Subcutaneous adipose tissue (tissue), 4 donors: Measurements from ENCODE around the gene SBK2. TPM values are rescaled to one million over a fixed set of nuclear protein-coding genes. Genes with fewer than 3 reads are reported as not detected.

Source experiments
- CTCF ChIP-seq: fragments of 450-650 bp; IDR thresholded peaks from one replicate; pipeline ENCODE4 v1.5.1; 2016; ENCODE audit warnings: low read depth, mild to moderate bottlenecking, control low read depth, antibody characterized with exemption, moderate library complexity
- total RNA-seq, 4 donors: library from RNA; depleted of rRNA; stranded (reverse); fragments of >200 nt; gene quantifications; one replicate each; pipeline ENCODE4 v1.1.0, GENCODE V29; 2016

SBK2 gene
- total RNA-seq, 4 donors from 2014 or later = not detected

GRCh38 chr19:55536366-55536765, 567 bp downstream of the SBK2 start:
- TF ChIP-seq CTCF = no peak

- TF ChIP-seq CTCF = no peak
Measured at GRCh38 chr19:55535965-55536350, 975 bp downstream of the SBK2 start.

- no peak for TF ChIP-seq CTCF
Measured at GRCh38 chr19:55535173-55535964, 1.6 kb downstream of the SBK2 start.

- TF ChIP-seq CTCF = no peak
Measured at GRCh38 chr19:55530996-55531395, 5.9 kb downstream of the SBK2 start.

GRCh38 chr19:55529636-55530234, 7.2 kb downstream of the SBK2 start:
- no peak for TF ChIP-seq CTCF

- TF ChIP-seq CTCF = no peak
Measured at GRCh38 chr19:55528030-55528803, 8.7 kb downstream of the SBK2 start.
